GM19452 (cell line): ENCODE results near the gene RHO.

Experiments
- ATAC-seq: cut with Tn5 transposase; IDR thresholded peaks from one replicate; pipeline ENCODE4 v1.9.1; 2021; ENCODE audit not compliant: unreplicated experiment

RHO gene

DNA sequence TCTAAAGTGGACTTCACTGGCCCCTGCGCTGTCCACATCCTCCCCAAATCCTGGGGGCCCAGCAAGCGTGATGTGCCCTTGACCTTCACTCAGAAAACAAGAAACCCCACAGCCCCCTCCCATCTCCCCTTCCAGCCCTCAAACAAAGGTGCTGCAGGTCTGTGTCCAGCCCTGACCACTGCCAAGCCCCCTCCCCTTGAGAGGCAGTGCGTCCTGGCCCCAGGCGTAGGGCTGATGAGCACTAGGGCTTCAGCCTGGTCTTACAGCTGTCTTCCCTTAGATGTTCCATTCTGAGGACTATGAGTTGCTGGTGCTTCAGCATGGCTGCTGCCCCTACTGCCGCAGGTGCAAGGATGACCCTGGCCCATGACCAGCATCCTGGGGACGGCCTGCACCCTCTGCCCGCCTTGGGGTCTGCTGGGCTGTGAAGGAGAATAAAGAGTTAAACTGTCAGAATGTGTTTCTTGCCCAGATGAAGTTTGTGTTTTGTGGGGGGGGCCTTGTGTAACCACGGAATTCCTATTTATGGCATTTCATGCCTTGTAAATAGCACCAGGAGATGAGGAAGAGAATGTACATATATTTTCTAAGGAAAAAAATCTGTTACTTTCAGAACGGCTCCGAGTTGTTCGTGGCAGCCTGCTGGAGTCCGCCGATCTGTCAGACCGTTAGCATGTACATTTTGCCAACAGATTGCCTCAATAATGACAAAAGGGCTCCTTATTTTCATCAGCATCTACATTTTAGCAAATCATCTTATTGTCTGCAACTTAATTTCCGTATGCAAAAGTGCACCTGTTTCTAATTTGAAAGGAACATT lies 8.3 kb upstream of the RHO start:
- ATAC-seq, result no peak

DNA sequence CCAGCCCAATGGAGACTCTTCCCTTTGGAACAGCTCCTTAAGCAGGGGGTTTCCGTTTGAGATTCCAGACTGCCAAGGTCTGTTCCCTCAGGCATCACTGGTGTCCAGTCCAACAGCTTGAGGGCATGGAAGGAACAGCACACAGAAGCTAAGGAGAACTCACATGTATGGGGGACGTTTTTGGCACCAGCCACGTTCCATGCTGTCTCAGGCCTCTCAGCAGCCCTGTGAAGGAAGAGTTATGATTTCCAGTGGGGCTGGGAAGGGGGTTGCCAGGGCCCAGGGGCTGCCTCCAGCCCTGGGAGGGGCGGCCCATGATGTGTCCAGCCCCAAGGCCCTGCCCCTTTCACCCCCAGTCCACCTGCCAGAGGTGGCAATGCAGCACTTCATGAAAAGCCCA lies 7.5 kb upstream of the RHO start:
- no peak for ATAC-seq

DNA sequence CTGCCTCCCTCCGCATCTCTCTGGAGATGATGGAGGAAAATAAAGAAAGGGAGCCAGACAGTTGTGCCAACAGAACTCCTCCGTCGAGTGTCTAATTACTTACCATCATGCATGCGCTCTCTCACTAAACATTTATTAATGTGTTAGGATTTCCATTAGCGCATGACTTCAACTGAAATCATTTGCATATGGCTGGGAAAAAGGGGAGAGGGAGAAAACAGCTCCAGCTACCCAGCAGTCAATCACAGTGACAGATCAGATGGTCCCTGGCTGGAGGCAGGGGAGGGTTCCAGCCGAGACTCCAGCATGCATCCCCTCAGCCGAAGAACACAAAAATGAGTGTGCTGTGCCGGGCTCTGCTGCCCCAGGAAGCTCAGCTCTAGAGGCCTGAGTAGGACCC lies 6.8 kb upstream of the RHO start:
- no peak for ATAC-seq

DNA sequence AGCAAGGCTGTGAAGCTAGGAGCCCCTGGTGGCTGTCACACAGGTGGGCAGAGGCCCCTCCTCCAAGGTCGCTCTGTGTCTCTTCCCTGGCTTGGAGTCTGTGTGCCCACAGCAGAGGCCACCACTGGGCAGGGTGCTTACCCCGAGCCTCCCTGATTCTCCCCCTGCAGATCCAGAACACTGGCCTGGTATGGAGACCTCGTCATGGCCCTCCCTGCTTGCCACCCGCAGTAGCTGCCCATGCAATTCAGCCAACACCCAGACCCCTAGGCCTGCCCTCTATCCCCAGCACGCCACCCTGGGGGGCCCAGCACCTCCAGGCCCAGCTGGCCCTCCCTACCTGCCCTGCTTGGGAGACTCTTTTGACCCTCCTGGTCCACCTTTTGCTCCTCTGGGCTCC lies 5.5 kb upstream of the RHO start:
- no peak for ATAC-seq

DNA sequence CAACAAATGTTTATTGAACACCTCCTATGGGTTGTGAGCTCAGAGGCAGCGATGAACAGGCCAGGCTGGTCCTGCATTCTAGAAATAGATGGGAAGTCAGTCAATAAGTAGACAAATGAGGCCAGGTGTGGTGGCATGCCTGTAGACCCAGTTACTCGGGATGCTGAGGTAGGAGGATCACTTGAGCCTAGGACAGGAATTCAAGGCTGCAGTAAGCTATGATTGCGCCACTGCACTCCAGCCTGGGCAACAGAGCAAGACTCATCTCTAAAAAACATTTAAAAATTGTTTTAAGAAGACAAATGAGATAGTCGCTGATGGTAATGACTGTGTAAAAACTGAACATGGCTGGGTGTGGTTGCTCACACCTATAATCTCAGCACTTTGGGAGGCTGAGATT lies 4.4 kb upstream of the RHO start:
- ATAC-seq, result no peak

DNA sequence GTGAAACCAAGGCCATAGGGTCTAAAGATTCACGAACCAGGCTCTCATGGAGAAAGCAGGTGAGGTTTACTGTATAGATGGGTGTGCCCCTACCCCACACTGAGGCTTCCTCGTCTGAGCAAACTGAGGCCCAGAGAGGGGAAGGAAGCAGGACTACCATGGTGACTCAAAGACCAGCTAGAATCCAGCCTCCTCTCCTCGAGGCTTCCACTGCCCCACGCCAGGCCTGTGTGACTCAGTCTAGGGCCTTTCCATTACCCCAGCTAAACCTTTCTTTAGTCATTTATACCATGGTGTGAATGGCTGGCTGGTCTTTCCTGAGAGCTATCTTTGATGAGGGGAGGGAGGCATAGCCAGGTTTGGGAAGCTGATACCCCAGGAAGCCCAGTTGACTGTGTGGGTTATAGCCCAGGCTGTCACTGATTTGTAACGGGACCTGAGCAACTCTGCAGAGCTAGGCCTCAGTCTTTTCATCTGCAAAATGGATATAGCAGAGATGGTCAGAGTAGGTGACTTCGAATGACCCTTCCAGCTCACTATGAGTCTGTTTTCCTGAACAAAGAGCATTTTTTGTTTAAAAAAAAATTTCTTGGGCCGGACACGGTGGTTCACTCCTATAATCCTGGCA lies 3.0 kb upstream of the RHO start:
- no peak for ATAC-seq

DNA sequence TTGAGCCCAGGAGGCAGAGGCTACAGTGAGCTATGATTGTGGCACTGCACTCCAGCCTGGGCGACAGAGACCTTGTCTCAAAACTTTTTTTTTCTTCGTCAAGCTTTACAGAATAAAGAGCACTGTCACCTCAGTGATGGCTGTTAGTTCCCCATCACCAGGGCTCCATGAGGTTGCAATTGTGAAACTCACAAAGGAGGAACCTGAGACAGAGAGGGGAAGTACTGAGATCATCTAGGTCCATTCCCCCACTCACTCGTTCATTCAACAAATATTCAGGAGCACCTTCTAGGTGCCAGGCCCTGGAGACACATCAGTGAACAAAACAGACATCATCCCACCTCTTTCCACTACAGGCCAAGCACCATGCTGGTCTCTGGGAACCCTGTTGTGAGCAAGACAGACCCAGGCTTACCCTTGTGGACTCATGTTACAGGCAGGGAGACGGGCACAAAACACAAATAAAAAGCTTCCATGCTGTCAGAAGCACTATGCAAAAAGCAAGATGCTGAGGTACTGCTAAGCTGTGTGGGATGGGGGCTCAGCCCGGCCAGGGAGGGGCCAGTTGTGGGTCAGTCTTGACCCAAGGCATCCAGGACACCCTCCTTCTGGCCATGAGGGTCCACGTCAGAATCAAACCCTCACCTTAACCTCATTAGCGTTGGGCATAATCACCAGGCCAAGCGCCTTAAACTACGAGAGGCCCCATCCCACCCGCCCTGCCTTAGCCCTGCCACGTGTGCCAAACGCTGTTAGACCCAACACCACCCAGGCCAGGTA lies 2.1 kb upstream of the RHO start:
- peak; percentile 88 for ATAC-seq

- no peak for ATAC-seq
Measured at GRCh38 chr3:129527262-129527661, 1.2 kb upstream of the RHO start.

DNA sequence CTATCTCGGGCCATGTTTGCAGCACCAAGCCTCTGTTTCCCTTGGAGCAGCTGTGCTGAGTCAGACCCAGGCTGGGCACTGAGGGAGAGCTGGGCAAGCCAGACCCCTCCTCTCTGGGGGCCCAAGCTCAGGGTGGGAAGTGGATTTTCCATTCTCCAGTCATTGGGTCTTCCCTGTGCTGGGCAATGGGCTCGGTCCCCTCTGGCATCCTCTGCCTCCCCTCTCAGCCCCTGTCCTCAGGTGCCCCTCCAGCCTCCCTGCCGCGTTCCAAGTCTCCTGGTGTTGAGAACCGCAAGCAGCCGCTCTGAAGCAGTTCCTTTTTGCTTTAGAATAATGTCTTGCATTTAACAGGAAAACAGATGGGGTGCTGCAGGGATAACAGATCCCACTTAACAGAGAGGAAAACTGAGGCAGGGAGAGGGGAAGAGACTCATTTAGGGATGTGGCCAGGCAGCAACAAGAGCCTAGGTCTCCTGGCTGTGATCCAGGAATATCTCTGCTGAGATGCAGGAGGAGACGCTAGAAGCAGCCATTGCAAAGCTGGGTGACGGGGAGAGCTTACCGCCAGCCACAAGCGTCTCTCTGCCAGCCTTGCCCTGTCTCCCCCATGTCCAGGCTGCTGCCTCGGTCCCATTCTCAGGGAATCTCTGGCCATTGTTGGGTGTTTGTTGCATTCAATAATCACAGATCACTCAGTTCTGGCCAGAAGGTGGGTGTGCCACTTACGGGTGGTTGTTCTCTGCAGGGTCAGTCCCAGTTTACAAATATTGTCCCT lies 1.2 kb downstream of the RHO start:
- ATAC-seq, result no peak

- ATAC-seq, result no peak
Measured at GRCh38 chr3:129530251-129530791, 1.9 kb downstream of the RHO start.

- ATAC-seq, result no peak
Measured at GRCh38 chr3:129530821-129531220, 2.4 kb downstream of the RHO start.

DNA sequence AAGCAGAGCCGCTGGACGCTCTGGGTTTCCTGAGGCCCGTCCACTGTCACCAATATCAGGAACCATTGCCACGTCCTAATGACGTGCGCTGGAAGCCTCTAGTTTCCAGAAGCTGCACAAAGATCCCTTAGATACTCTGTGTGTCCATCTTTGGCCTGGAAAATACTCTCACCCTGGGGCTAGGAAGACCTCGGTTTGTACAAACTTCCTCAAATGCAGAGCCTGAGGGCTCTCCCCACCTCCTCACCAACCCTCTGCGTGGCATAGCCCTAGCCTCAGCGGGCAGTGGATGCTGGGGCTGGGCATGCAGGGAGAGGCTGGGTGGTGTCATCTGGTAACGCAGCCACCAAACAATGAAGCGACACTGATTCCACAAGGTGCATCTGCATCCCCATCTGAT lies 3.3 kb downstream of the RHO start:
- ATAC-seq, result no peak

DNA sequence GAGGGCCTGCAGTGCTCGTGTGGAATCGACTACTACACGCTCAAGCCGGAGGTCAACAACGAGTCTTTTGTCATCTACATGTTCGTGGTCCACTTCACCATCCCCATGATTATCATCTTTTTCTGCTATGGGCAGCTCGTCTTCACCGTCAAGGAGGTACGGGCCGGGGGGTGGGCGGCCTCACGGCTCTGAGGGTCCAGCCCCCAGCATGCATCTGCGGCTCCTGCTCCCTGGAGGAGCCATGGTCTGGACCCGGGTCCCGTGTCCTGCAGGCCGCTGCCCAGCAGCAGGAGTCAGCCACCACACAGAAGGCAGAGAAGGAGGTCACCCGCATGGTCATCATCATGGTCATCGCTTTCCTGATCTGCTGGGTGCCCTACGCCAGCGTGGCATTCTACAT lies 3.8 kb downstream of the RHO start:
- ATAC-seq, result no peak

DNA sequence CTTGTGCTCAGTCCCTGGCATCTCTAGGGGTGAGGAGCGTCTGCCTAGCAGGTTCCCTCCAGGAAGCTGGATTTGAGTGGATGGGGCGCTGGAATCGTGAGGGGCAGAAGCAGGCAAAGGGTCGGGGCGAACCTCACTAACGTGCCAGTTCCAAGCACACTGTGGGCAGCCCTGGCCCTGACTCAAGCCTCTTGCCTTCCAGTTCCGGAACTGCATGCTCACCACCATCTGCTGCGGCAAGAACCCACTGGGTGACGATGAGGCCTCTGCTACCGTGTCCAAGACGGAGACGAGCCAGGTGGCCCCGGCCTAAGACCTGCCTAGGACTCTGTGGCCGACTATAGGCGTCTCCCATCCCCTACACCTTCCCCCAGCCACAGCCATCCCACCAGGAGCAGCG lies 5.0 kb downstream of the RHO start:
- ATAC-seq, result no peak

DNA sequence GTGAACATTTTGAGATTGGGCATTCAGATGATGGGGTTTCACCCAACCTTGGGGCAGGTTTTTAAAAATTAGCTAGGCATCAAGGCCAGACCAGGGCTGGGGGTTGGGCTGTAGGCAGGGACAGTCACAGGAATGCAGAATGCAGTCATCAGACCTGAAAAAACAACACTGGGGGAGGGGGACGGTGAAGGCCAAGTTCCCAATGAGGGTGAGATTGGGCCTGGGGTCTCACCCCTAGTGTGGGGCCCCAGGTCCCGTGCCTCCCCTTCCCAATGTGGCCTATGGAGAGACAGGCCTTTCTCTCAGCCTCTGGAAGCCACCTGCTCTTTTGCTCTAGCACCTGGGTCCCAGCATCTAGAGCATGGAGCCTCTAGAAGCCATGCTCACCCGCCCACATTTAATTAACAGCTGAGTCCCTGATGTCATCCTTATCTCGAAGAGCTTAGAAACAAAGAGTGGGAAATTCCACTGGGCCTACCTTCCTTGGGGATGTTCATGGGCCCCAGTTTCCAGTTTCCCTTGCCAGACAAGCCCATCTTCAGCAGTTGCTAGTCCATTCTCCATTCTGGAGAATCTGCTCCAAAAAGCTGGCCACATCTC lies 6.1 kb downstream of the RHO start:
- ATAC-seq, result no peak

DNA sequence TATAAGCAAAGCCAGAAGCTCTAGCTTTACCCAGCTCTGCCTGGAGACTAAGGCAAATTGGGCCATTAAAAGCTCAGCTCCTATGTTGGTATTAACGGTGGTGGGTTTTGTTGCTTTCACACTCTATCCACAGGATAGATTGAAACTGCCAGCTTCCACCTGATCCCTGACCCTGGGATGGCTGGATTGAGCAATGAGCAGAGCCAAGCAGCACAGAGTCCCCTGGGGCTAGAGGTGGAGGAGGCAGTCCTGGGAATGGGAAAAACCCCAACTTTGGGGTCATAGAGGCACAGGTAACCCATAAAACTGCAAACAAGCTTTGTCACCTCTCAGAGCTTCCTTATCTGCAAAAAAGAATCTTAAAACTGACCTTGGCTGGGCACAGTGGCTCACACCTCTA lies 6.6 kb downstream of the RHO start:
- no peak for ATAC-seq

- no peak for ATAC-seq
Measured at GRCh38 chr3:129536374-129536667, 7.9 kb downstream of the RHO start.

- ATAC-seq, result no peak
Measured at GRCh38 chr3:129536804-129537203, 8.4 kb downstream of the RHO start.

- ATAC-seq, result no peak
Measured at GRCh38 chr3:129539206-129539605, 10.8 kb downstream of the RHO start.

DNA sequence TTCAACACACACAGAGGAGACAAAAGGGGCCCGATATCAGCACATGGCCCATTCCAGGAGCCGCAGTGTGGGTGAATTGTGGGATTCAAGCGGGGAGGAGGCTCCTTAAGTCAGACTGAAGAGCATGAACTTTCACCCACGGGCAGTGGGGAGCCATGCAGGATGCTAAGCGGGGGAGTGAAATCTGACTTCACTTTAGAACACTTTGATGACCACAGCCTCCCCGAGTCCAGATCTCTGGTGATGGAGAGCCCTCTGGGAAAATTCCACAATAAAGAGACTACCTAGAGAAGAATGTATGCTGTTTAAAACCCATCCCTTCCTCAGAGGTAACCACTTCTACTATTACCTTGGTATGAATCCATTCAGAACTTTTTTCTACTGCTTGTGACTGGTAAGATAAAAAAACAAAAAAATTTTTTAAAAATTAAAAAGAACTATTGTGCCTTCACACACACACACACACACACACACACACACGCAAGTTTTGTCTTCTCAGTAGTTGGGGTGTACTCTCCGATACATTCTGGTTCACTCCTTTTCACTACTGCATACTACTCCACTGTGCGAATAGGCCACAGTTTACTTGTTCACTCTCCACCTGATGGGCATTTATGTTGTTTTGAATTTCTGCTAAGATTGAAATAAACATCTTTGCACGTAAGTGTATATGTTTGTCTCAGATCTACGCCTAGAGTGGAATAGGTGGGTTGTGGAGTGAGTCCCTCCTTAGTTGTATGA lies 12.5 kb downstream of the RHO start:
- no peak for ATAC-seq
